ENCODE data around the gene PCDHA2.
"Not testable (repeated sequence)": the region's sequence is repeated elsewhere in the genome, so short reads cannot be mapped to it uniquely, and the experiment has no call there.

The PCDHA2 gene

GRCh38 chr5:140794595-140795258 lies at the start of gene PCDHA2:
TSS of gene PCDHA2 (plus strand) at chr5:140794852.
- DNase-seq: no peak

- no peak for DNase-seq
Observed at GRCh38 chr5:140753561-140753960, 41.1 kb upstream of the PCDHA2 start.

GRCh38 chr5:140764177-140764973 lies 30.3 kb upstream of the PCDHA2 start:
- DNase-seq: no peak

GRCh38 chr5:140767444-140767843 lies 27.2 kb upstream of the PCDHA2 start:
- no peak for DNase-seq

- no peak for DNase-seq
Observed at GRCh38 chr5:140780512-140780911, 14.1 kb upstream of the PCDHA2 start.

- DNase-seq: peak; percentile 54
Observed at GRCh38 chr5:140785905-140786686, 8.6 kb upstream of the PCDHA2 start, which contains the start of gene PCDHA1. TSS of gene PCDHA1 (plus strand) at chr5:140786140.

GRCh38 chr5:140787422-140787821 lies 7.2 kb upstream of the PCDHA2 start:
- DNase-seq: not testable (repeated sequence)

- not testable (repeated sequence) for DNase-seq
Observed at GRCh38 chr5:140787849-140788504, 6.7 kb upstream of the PCDHA2 start.

GRCh38 chr5:140791089-140791488 lies 3.6 kb upstream of the PCDHA2 start:
- DNase-seq: peak; percentile 93

GRCh38 chr5:140795259-140795641 lies 598 bp downstream of the PCDHA2 start:
- no peak for DNase-seq

- not testable (repeated sequence) for DNase-seq
Observed at GRCh38 chr5:140796072-140796717, 1.5 kb downstream of the PCDHA2 start.

- DNase-seq: no peak
Observed at GRCh38 chr5:140796718-140797095, 2.1 kb downstream of the PCDHA2 start.

- DNase-seq: no peak
Observed at GRCh38 chr5:140800816-140801493, 6.3 kb downstream of the PCDHA2 start, which contains the start of gene PCDHA3. TSS of gene PCDHA3 (plus strand) at chr5:140801057.

GRCh38 chr5:140801494-140801841 lies 6.8 kb downstream of the PCDHA2 start:
- no peak for DNase-seq

GRCh38 chr5:140802381-140802780 lies 7.7 kb downstream of the PCDHA2 start:
- not testable (repeated sequence) for DNase-seq

GRCh38 chr5:140802781-140803271 lies 8.2 kb downstream of the PCDHA2 start:
- no peak for DNase-seq

- DNase-seq: no peak
Observed at GRCh38 chr5:140806834-140807775, 12.5 kb downstream of the PCDHA2 start, which contains the start of gene PCDHA4. TSS of gene PCDHA4 (plus strand) at chr5:140807068.

GRCh38 chr5:140808241-140808888 lies 13.7 kb downstream of the PCDHA2 start:
- DNase-seq: not testable (repeated sequence)

- no peak for DNase-seq
Observed at GRCh38 chr5:140808889-140809291, 14.2 kb downstream of the PCDHA2 start.
